Ovary (tissue), 3 donors: Measurements from ENCODE around the gene SFI1.

ENCODE experiments used
- EP300 ChIP-seq: sonication (generic); formaldehyde crosslinking; IDR thresholded peaks from one replicate; pipeline ENCODE4 v1.6.1; 2017; ENCODE audit warnings: antibody characterized with exemption
- POLR2A ChIP-seq: fragments of 450-650 bp; IDR thresholded peaks from one replicate; pipeline ENCODE4 v1.6.1; 2017; ENCODE audit warnings: antibody characterized with exemption, mild to moderate bottlenecking, moderate library complexity
- TF ChIP-seq, protein P1 (sequence below), 3 donors: fragments of 450-650 bp in 2 of 3; fragments of 200-600 bp in 1 of 3; IDR thresholded peaks; one replicate each; pipeline versions ENCODE4 v1.5.1 to v1.8.0; 2016 to 2022; ENCODE audit warnings: antibody characterized with exemption in 3 of 3, mild to moderate bottlenecking in 1 of 3
- donor health status: DM: no; HTN: no; CAD: no.

DNA sequence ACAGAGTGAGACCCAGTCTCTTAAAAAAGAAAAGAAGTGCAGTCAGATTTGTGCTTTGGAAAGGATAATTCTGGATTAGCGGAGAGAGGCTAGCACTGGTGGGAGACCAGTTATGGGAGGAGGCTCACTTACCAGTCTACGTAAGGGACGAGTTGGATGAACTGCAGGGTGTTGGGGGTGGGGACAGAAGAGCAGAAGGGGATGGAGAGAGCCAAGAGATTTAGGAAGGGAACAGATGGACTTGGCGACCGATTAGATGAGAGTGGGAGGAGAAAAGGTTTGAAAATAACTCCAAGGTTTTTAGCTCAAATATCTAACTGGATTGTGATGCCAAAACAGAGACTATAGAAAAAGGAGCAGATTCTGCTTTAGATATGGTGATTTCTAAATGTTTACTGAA lies 81.4 kb downstream of the SFI1 start:
- TF ChIP-seq, protein P1, sequence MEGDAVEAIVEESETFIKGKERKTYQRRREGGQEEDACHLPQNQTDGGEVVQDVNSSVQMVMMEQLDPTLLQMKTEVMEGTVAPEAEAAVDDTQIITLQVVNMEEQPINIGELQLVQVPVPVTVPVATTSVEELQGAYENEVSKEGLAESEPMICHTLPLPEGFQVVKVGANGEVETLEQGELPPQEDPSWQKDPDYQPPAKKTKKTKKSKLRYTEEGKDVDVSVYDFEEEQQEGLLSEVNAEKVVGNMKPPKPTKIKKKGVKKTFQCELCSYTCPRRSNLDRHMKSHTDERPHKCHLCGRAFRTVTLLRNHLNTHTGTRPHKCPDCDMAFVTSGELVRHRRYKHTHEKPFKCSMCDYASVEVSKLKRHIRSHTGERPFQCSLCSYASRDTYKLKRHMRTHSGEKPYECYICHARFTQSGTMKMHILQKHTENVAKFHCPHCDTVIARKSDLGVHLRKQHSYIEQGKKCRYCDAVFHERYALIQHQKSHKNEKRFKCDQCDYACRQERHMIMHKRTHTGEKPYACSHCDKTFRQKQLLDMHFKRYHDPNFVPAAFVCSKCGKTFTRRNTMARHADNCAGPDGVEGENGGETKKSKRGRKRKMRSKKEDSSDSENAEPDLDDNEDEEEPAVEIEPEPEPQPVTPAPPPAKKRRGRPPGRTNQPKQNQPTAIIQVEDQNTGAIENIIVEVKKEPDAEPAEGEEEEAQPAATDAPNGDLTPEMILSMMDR (IDR thresholded peaks at IDR 0.05), result no peak
- TF ChIP-seq EP300 (no peak), POLR2A (no peak)
